Testis (tissue), 2 donors: ENCODE data around the gene CSF1.

ENCODE experiments used
- CTCF ChIP-seq, 3 experiments: fragments of 450-650 bp in 2 of 3; fragments of 200-600 bp in 1 of 3; sonication (generic) in 1 of 3; IDR thresholded peaks; one replicate each; pipeline ENCODE4 v1.5.1; 2016 to 2019; ENCODE audit warnings: antibody characterized with exemption in 3 of 3, mild to moderate bottlenecking in 2 of 3, moderate library complexity in 1 of 3
- POLR2A ChIP-seq: fragments of 450-650 bp; IDR thresholded peaks from one replicate; pipeline ENCODE4 v1.6.1; 2017; ENCODE audit warnings: antibody characterized with exemption, mild to moderate bottlenecking, moderate library complexity

GRCh38 chr1:109878531-109879104 is 32.0 kb upstream of the CSF1 start:
- TF ChIP-seq POLR2A: no peak
- no peak for TF ChIP-seq CTCF (IDR thresholded peaks at IDR 0.05)
